GM21423 (cell line): ENCODE data around the gene FBXO42.
A peak's percentile ranks its signal among the peaks of the same experiment; 100 is the strongest.

Experiments used
- ATAC-seq: cut with Tn5 transposase; IDR thresholded peaks from one replicate; pipeline ENCODE4 v1.9.1; 2021; ENCODE audit warnings: mild to moderate bottlenecking, moderate library complexity; ENCODE audit not compliant: unreplicated experiment

Gene FBXO42

DNA sequence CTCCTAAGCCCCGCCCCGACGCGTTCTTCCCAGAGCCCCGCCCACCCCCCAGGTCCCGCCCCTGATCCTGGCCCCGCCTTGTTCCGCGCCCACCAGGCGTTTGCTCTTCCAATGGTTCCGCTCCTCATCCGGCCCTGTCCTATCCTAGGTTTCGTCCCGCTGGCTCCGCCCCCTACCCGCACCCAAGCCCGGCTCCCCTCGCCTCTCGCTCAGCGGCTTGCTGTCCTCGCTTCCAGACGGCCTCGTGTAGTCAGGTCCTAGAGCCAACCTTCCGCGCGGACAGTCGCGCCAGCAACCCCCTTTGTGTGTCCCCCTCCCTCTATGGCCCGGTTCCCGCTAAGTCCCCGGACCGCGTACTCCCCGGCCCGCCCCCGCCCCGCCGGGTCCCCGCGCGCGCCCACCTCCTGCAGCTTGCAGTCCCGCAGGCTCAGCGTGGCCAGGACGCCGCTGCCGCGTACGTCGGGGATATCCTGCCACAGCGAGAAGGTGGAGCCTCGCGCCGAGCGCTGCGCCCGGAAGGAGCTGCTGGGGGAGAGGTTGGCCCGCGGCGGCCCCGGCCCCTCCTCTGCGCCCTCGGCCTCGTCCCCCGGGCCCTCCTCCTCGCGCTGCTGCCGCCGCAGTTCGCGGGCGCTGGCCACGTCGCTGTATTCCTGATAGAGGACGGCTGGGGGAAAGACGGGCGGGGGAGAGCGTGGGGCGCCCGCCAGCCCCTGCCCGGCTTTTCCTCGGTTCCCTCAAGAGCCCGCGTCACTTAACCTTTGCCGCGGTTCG is 145.5 kb downstream of the FBXO42 start:
- peak; percentile 72 for ATAC-seq

GRCh38 chr1:16205891-16206546 is 146.3 kb downstream of the FBXO42 start:
- peak; percentile 3 for ATAC-seq

- no peak for ATAC-seq
Measured at GRCh38 chr1:16205334-16205671, 147.0 kb downstream of the FBXO42 start.

DNA sequence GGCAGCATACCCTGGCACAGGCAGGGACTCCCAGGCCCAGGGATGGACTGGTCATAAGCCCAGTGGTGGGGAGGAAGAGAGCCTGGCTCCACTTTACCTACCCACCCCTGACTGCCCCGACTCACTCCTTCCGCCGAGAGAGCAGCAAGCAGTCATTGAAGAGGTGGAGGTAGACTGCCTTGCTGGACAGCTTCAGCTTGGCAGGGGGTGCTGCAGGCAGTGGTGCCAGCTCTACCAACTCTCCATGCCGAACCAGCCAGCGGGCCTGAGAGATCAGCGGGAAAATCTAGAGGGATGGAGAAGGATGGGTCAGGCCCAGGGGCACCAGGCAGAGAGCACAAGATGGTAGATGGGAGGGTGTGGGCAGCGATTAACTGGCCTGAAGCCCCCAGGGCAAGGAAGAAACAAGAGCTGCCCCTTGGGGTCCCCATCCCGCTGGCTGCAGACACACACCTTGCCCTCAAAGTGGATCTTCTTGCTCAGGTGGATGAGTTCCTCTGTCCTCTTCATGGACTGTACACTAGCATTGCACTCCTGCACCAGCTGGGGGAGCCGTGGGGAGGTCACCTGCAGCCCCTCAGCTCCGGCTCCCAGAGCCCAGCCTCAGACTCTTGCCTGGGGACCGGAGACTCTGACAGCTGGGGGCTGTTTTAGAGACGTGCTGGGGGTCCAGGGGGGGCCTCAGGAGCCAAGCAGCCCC is 147.5 kb downstream of the FBXO42 start:
- ATAC-seq = no peak

DNA sequence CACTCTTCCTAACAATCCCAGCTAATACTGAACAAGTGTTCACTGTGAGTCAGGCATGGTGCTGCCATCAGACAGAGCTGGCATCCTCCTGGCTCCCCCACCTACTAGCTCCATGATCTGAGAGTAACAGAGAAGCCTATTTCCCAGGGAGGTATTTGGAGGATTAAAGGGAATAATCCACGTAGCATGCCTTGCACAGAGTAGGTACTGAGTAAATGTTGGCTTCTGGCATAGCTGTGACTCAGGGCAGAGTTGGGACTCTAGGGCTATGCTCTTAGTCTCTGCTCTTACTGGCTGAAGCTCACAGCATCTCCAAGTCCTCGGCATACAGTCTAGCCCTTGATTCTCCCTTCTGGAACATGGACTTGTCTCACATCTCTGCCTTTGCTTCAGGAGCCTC is 148.1 kb downstream of the FBXO42 start:
- no peak for ATAC-seq

DNA sequence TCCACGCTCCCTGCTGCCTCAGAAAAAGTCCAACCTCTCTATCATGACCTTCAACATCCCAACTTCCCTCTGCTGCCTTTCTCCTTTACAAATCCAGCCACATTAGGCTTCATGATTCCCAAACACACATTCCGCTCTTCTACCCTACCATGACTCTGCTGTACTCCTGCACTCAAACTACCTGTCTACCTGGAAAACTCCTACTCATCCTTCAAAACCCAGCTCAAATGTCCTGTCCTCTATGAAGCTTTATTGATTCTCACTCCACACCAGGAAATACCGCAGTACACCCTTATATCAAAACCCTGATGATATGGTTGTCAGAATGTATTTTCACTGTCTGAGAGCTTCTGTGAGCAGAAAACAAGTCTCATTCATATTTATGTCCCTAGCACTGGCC is 148.7 kb downstream of the FBXO42 start:
- no peak for ATAC-seq

DNA sequence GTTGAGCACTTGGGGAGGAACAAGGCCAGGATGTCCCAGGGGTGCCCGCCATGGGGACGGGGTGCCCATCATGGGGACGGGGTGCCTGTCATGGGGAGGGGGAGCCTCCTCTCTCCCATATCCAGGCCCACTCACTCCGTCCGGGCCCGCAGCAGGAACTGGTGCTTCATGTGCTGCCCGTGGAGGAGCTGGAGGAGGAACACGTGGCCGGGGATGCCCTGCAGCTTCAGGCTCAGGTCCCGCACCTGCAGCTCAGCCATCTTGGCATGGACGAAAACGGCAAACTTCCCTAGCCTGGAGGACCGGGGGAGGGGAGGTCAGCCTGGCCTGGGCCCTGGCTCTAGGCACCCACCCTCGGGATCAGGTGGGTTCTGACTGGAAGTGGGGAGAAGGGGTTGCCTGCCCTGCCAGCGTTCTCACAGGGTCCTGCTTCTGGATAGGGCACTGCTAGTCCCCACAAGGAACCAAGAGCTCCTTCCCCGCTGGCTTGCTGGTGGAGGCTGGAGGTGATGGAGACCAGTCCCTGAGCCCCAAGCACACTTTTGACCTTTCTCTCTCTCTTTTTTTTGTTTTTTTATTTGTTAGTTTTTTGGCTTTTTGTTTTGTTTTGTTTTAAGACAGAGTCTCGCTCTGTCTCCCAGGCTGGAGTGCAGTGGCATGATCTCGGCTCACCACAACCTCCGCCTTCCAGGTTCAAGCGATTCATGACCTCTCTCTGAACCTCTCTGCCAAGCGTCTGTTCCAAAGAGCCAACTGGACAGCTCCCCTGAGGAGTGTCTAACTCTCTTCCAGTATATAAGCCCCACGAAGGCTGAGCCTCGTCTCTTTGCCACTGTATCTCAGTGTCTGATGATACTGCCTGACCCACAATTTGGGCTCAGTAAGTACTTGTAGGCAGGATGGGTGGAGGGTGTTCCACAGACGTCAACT is 149.7 kb downstream of the FBXO42 start:
- no peak for ATAC-seq

DNA sequence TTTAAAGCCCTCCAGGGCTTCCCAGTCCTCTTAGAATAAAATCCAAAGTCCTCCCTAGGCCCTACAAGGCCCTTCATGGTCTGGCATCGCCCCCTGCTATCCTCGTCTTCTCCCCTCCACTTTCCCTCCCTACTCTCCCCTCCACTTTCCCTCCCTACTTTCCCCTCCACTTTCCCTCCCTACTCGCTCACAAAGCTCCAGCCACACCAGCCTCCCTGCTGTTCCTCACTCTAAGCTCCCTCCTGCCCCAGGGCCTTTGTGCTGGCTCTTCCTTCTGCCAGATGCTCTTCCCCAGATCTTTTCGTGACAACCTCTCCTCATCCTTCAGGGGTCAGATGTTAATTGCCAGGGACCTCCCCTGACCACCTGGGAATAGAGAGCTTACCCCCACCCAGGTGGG is 152.6 kb downstream of the FBXO42 start:
- ATAC-seq = no peak

- ATAC-seq = no peak
Measured at GRCh38 chr1:16199157-16199501, 153.2 kb downstream of the FBXO42 start.

- ATAC-seq = no peak
Measured at GRCh38 chr1:16198444-16199156, 153.7 kb downstream of the FBXO42 start.

GRCh38 chr1:16196874-16197273 is 155.4 kb downstream of the FBXO42 start:
- ATAC-seq = no peak
